CD1c-positive myeloid dendritic cell (primary cell): ENCODE data around the gene PARD3B.

Experiments used
- DNase-seq: peaks from one replicate; pipeline ENCODE4 v3.0.0-alpha.2; 2016; ENCODE audit errors: extremely low spot score

The PARD3B gene

DNA sequence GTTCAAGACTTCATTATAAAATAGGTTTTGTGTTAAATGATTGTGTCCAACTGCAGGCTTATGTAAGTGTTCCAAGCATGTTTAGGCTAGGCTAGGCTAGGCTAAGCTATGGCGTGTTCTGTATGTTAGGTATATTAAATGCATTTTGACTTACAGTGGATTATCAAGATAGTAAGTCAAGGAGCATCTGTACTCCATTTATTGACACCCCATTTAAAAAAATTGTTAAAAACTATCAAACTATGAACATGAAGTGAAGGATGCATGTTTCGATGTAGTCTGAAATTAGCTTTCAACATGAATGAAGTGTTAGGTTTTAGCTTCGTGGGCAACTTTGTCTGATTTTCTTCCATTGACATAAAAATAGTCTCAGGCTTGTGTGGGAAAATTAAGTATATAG, 290.5 kb downstream of the PARD3B start:
- no peak for DNase-seq

DNA sequence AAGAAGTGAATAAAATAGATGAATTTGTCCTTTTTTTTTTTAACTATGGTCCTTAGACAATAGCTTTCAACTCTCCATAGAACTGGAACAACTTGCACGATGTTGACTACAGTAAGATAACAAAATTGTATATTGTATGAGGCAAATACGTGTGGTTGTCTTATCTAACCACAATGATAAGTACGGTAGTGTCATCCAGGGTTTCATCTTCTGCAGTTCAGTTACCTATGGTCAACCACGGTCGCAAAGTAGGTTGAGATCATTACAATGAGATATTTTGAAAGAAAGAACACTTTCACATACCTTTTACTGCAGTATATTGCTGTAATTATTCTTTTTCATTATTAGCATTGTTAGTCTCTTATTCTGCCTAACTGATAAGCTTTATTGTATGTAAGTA, 295.2 kb downstream of the PARD3B start:
- DNase-seq: no peak

DNA sequence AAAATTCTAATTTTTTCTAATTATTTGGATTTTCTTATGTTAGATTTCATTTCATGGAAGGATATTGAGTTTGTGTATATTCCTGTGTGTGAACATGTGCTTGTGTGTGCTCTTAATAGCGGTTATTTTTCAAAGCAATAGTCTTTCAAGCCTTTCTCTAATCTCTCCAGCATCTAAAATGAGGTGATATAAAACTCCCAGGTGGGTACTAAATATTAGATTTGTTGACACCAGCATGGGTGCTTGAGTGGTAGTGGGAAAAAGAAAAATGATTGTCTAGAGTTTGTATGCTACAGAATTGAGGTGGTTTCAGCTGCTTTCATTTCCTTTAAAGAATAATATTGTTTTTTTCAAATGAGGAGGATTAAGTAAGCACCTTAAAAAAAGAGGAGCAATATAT, 296.8 kb downstream of the PARD3B start:
- no peak for DNase-seq

DNA sequence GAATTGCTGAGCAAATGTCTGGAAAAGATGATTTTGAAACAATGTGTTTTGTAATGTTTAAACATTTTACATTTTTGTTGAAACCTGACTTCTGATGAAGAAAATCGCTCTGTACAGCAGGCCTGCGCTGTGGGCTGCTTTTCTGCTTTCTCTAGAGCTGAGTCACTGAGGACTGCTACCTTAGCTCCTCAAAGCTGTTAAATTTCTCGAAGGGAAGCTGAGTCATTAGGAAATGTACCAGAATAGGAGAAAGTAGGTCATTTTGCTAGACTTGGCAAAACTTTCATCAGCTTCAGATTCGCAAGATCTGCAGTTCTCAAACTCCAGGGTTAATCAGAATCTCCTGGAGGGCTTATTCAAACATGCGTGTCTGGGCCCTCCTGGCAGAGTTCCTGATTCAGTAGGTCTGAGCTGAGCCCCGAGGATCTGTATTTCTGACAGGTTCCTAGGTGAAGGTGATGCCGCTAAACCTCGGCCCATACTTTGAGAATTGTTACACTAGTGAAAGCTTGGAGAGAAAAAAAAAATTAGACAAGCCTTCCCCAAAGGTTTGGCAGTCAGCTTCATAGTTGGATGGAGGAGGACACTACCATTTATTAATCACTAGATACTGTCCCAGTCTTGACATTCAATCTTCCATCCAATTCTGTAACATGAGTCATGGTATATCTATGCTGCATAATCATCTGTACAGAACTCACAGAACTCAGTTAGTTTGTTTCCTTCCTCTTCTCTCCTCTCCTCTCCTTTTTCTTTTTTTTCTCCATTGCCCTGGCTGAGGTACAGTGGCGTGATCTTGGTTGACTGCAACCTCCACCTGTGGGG, 297.6 kb downstream of the PARD3B start:
- DNase-seq: no peak

DNA sequence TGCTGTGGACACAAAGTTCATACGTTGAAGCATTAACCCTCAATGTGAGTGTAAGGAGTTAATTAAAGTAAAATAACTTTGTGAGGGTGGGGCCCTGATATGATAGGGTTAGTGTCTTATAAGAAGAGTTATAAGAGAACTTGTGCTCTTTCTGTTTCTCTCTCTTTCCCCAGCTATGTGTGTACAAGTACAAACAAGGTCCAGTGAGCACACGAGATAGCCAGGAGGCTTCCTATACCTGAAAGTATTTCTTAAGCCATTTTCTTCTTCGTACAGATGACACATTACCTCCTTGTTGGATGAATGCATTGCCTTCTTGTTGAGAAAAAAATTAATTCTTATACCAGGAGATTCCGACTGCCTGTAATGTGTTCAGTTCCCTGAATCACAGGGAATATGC, 301.2 kb downstream of the PARD3B start:
- no peak for DNase-seq

DNA sequence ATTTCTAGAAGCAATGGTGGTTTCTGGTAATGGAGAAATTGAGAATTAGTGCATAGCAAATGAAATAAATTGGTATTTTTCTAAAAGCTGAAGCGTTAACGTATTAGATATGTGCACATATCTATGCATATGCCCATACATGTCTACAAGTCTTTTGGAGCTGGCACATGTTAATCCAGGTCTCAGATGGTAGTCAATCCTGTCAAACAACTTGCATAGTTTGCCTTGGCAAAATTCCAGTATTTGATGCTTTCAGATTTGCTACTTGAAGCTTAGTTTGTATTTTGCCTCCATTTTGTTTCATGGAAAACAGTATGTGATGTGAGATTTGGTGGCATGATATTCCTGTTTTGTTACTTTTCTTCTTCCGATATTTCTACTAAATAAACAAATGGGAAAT, 304.6 kb downstream of the PARD3B start:
- no peak for DNase-seq

DNA sequence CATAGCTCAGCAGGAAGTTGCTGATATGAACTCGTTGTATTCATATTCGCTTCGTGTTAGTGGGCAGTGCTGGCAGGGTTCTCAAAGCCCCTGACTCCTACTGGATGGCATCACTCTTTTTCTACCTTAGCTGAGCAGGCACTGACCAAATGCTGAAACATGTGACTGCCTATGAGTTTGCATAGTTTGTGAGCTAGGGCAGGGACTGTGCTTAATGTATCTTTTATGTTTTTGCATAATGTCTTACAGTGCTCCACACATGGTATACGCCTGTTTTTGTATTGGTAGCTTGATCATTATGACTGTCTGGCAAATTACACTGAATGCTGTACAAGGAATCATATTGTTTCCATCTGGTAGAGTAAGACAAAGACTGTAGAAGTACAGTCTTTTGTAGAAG, 305.3 kb downstream of the PARD3B start:
- DNase-seq: no peak

DNA sequence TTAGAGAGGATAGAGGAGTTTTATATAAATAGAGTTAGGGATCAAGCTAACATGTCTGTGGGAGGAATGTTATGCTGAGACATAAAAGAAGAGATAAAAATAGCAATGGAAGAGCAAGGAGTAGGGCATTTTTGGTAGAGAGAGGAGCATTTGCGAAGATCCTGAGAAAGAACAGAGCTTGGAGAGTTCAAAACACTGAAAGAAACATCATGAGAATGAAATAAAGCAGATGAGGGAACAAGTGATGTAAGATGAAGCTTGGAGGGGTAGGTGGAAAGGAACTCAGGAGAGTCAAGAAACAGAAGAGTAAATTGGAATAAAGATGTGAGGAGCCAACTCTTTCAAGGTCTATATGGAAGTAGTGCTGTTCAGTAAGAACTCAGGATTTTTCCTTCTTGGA, 308.6 kb downstream of the PARD3B start:
- DNase-seq: no peak

DNA sequence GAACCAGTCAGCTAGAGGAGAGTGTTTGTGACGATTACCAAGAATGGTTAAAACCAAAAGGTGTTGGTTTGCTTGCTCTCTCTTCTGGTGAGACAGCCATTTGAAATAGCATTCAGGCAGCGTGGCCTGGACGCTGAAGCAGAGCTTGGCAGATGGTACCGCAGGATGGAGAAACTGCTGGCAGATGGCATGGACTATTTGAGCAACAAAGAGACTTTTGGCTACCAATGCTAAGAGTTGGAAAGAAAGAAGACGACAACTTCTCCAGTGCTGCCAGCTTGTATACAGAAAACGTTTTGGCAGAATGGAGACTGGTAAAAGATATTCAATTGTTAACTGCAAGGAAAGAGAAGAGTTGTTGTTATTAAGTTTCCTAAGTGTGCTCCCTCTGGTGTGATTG, 315.0 kb downstream of the PARD3B start:
- DNase-seq: no peak

DNA sequence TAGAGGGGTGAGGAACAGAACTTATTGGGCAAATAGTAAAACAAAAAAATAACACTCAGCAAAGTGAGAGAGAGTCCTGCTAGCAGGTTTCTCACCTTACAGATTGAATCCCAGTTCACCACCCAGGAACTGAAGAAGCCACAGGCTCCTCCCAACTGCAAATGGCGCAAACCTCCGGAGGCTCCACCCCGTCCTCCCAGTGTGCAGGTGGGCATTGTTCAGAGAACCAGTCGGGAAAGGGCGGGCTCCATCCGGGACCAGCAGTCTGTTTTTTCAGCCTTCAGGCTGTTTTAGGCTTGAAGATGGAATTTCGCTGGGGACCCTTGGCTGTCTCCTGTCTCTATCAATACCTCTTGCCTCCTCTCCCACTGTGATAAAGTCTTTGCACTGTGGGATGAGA, 317.5 kb downstream of the PARD3B start:
- no peak for DNase-seq

DNA sequence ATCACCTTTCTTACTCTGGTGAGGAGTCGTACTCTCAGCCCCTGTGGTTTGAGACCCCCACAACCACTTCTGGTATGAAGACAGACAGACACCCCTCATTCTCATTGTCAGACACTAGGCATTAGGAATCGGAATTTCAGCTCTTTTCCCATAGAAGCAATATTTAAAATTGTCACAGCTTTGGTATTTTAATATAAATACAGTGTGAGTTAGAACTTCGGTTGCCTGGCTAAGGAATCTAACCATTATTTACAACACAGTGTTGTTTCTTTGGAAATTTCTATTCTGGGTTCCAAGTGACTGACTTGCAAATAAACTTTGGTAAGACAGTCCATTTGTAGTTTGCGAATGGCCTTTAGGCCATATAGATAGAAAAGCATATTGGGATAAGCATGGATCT, 318.1 kb downstream of the PARD3B start:
- no peak for DNase-seq

DNA sequence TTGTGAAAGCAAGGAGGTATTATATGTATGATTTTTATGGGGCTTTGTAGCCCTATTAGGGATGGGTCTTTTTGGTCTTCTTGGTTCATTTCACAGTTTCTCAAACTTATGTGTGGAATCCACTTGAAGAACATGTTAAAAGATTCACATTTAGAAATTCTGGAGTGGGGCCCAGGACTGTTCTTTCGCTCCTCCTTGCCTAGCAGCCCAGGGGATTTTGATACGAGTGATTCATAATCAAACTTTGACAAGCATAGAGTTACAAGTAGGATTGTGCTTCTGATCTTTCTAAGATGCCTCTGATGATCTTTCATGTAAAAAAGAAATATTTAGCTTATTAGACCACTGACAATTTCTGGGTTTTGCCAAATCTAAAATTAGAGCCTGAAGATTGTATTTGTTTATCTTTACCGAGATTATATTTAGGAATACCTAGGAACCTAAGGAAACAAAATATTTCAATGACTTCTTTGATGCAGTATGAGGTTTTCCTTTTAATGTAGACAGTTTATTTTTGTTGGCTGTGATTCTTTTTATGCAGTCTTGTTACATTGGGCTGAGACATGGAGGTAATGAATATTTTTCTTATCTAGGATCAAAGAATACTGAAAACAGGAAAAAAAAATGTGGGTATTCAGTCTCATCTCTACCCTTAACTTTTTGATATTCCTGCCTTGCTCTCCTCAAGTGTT, 324.0 kb downstream of the PARD3B start:
- no peak for DNase-seq

DNA sequence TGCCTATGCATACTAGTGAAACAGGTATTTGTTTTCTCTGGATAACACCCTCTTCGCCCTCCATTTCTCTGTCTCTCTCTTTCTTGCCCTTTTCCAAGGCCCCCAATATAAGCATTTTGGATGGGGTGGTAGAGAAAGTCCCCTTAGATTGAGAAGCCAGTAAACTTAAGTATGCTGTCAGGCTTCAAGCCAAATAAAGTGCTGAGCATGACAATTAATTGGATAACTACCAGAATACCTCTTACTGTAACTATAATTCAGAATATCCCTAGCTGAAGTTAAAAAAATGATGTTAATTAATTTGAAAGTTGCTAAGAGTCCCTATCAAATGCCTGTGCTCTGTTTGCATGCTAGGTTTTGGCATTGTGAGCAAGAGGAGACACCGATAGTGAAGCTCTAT, 324.8 kb downstream of the PARD3B start:
- no peak for DNase-seq

DNA sequence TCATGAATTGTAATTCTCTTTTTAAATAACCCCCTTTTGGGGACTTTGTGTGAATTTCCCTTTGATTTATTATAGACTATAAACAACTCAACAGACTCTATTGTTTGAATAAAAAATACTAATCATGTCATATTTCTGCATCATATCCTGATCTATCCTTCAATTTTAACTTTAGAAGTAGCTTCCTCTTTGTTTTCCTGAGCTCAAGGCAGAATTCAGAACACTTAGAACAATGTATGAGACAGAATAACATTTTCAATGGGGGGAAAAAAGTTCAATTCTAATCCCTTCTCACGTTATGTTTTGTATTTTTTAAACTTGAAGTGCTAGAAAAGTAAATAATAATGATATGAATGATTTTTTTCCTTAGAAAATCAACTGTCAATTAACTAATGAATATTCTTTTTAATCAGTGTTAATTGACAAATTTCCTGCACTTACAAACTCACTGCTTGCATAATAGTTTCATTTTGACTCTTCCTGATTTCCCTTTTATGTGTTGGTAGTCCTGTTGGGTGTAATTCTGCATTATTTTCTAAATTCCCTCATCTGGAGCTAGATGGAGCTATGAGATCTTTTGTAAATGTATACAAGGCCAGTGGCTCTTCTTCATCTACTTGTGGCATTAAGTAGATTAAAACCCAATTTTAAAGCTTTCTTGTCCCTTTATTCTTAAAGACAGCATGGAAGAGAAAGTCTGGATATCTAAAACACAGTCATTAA, 326.1 kb downstream of the PARD3B start:
- peak; percentile 59 for DNase-seq

DNA sequence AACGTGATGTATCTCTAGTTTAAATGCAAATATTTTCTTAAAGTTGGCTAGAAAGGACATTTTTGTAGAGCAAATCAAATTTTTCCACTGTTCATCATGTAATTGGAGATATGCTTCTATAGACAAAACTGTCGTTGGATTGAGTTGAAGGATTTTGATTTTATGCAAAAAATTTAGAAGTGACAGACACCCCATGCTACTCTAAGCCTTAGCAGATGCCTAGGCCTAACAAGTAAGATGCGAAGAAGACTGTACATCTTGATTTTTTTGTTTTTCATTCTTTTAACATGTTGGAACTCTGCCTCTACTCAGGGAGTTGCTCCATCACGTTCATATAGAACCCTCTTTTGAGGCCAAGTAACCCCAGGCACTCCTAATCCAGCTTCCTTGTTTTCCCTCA, 331.0 kb downstream of the PARD3B start:
- no peak for DNase-seq

DNA sequence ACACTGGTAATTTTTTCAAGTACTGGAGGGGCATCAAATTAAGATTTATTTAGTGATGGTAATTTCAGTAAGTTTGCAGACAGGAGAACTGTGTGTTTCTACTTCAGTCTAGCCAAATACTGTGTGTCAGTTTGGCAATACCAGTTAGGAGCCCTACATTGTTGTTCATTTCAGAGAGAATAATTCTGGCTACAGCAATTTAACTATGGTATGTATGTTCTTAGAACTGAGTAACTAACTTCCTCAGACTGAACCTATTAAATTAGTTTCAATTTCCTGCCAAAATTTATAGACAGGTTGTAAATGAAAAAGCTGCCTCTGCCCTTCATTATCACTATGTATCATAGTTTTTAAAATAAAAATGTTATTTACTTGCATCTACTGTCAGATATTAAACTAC, 332.4 kb downstream of the PARD3B start:
- no peak for DNase-seq

DNA sequence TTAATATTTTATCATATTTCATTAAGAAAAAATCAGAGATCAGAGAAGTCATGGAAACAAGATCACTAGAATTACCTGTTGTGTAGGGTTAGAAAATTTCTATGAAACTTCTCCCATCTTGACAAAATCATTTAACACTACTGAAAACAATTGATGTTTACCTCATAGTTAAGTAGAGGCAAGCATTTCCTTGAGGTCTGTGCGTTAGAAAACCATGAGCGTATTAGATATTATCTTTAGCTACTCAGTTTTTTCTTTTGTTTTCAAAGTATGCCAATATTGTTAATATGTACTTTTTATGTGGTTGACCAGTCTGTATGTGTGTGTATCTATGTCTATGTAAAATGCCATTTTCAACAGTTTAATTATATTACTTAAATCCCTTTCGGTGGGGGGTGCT, 335.7 kb downstream of the PARD3B start:
- no peak for DNase-seq

DNA sequence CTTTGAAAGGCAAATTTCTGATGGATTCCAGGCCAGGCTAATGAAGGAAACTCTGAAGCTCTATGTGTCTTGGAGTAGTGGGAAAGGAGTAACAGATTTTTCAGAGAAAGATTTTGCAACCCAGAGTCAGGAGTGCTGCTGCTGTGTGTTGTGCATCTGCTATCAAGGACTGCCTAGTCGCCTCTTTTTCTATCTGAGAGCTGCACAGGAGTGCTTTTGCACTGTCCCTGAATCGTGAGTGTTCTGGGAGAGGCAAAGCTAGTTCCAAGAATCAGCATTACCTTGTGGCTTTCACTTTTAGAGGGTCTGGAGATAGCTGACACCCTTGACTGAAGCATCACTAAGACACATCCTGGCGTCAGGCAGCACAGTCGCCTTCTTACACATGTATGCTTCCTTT, 336.4 kb downstream of the PARD3B start:
- no peak for DNase-seq

DNA sequence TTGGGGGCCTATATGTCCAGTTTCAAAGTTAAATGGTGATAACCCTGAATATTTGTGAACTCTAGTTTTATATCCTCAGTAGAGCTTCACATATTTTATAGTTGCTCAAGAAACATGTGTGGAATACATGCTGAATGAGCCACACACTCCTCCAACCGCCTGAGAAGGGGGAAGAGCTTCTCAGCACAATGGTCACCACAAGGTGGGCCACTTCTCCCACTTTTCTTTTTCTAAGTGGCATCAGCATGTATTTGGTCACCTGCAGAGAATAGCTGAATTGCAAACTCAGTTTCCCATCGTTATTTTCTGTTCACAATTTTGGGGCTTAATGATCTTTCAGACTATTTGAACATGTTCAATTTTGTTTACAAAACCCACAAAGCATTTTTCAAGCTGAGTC, 340.5 kb downstream of the PARD3B start:
- no peak for DNase-seq

DNA sequence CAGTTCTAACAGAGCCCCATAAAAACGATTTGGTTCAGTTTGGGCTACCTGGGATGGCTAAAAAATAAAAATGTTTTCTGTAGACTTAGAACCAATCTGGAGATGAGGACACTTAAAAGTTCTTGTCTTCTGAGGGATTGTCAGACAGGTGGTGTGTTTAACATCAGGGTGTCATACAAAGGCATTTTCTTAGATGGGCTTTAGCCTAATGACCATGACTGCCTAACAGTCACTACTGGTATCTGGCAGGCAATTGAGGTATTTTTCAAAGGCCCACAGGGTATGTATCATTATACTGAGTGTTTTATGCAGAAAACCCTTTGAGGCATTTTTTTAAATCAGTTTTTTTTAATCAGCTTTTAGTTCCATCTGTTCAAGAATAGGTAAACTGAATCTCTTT, 341.4 kb downstream of the PARD3B start:
- no peak for DNase-seq

DNA sequence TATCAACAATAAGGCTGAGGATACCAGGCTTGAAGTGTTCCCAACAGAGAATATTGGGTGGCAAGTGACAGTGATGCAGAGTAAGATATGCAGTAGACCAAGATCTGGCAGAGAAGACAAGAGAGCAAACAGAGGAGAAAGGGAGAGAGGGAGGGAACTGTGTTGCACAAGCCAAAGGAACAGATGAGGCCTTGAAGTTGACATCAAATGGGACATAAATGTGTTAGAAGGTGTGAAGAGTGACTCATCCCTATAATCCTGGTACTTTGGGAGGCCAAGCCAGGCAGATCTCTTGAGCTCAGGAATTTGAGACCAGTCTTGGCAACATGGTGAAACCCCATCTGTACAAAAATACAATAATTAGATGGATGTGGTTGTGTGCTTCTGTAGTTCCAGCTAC, 342.9 kb downstream of the PARD3B start:
- DNase-seq: no peak

DNA sequence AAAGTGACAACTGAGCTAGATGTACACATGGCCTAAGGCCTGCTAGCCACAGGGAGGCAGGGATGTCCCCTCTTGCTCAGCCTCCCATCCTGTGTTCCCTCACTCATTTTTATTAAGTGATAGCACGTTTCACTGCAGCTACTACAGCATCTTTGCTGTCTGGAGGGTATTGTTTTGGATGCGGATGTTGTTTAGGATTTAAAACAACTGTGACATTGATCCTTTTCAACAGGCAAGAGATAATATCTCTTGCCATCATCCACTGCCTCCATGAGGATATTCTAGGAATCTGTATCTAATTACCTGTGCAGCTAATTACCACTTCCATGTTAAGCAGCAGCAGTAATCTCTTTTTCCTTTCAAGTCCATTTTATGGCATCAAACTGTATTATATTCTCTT, 345.4 kb downstream of the PARD3B start:
- DNase-seq: no peak

DNA sequence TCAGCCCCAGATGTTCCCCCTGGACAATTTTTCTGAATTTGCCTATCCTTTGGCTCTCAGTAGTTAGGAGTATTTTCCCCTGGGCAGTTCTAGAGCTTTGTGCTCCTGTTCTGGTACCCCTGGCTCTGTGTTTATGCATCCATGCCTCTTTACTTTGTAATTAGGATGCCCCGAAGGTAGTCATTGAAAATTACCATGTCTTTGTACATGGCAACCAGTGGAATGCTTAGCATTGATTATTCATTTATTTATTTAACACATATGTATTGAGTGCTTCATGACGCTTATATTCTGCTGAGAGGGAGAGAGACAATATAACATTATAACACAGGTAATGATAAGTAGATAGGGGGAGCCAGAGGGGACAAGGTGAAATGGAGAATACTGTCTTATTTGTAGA, 346.5 kb downstream of the PARD3B start:
- DNase-seq: no peak
